Activated CD8-positive, alpha-beta memory T cell treated with anti-CD3 and anti-CD28 coated beads for 36 hours (primary cell): Measurements from ENCODE around the gene PRAMEF14. TPM values are rescaled to one million over a fixed set of nuclear protein-coding genes. Genes with fewer than 3 reads are reported as not detected.
"Not testable (repeated sequence)": the region's sequence is repeated elsewhere in the genome, so short reads cannot be mapped to it uniquely, and the experiment has no call there.

Source experiments
- CTCF ChIA-PET: fragments of 350-600 bp; sonication (Branson Sonifier 250); formaldehyde crosslinking; loops from one replicate; lab custom pipeline; 2021; ENCODE audit warnings: antibody characterized with exemption; lab: Charles Lee
- POLR2A ChIA-PET: fragments of 350-600 bp; sonication (Branson Sonifier 250); formaldehyde crosslinking; loops from one replicate; lab custom pipeline; 2021; ENCODE audit warnings: antibody characterized with exemption; lab: Charles Lee
- total RNA-seq, 2 experiments: library from RNA; stranded (reverse); gene quantifications; one replicate each; pipeline ENCODE4 v1.2.3, GENCODE V29; 2021

PRAMEF14 gene
- total RNA-seq = not detected

- POLR2A ChIA-PET, CTCF ChIA-PET: not testable (repeated sequence)
Observed at GRCh38 chr1:13347034-13347433, at the start of gene PRAMEF14. TSS of gene PRAMEF14 (minus strand) at chr1:13347134. CDS start at chr1:13345314, 1,820 bp downstream.

GRCh38 chr1:13395311-13395710, 48.4 kb upstream of the PRAMEF14 start:
- POLR2A ChIA-PET, CTCF ChIA-PET: not testable (repeated sequence)

- POLR2A ChIA-PET, CTCF ChIA-PET: not testable (repeated sequence)
Observed at GRCh38 chr1:13394761-13395160, 47.8 kb upstream of the PRAMEF14 start.

GRCh38 chr1:13393004-13393403, 46.1 kb upstream of the PRAMEF14 start:
- CTCF ChIA-PET = not testable (repeated sequence)

GRCh38 chr1:13389332-13389731, 42.4 kb upstream of the PRAMEF14 start, which contains the start of gene PRAMEF17:
TSS of gene PRAMEF17 (plus strand) at chr1:13389632. CDS start at chr1:13389658, 26 bp downstream.
- CTCF ChIA-PET = interaction anchor here (0.6 kb wide), 1 partner anchor 166 kb away, joined by 3 read pairs; no protein-coding TSS in a partner anchor

More at GRCh38 chr1:13393004-13393403, 46.1 kb upstream of the PRAMEF14 start:
- POLR2A ChIA-PET = not testable (repeated sequence)

GRCh38 chr1:13380380-13380779, 33.4 kb upstream of the PRAMEF14 start:
- CTCF ChIA-PET, POLR2A ChIA-PET: not testable (repeated sequence)

More at GRCh38 chr1:13389332-13389731, 42.4 kb upstream of the PRAMEF14 start, which contains the start of gene PRAMEF17:
- POLR2A ChIA-PET = not testable (repeated sequence)

- POLR2A ChIA-PET, CTCF ChIA-PET: not testable (repeated sequence)
Observed at GRCh38 chr1:13378983-13379382, 32.0 kb upstream of the PRAMEF14 start.

- CTCF ChIA-PET, POLR2A ChIA-PET: not testable (repeated sequence)
Observed at GRCh38 chr1:13368544-13368943, 21.6 kb upstream of the PRAMEF14 start.

GRCh38 chr1:13366536-13366935, 19.6 kb upstream of the PRAMEF14 start:
- CTCF ChIA-PET, POLR2A ChIA-PET: not testable (repeated sequence)

GRCh38 chr1:13364928-13365327, 18.0 kb upstream of the PRAMEF14 start:
- POLR2A ChIA-PET, CTCF ChIA-PET: not testable (repeated sequence)

GRCh38 chr1:13362364-13362763, 15.4 kb upstream of the PRAMEF14 start:
- CTCF ChIA-PET, POLR2A ChIA-PET: not testable (repeated sequence)

- CTCF ChIA-PET = not testable (repeated sequence)
Observed at GRCh38 chr1:13356774-13357173, 9.8 kb upstream of the PRAMEF14 start.

GRCh38 chr1:13354475-13354874, 7.5 kb upstream of the PRAMEF14 start:
- CTCF ChIA-PET, POLR2A ChIA-PET: not testable (repeated sequence)

More at GRCh38 chr1:13356774-13357173, 9.8 kb upstream of the PRAMEF14 start:
- POLR2A ChIA-PET = not testable (repeated sequence)

GRCh38 chr1:13353476-13353875, 6.5 kb upstream of the PRAMEF14 start:
- CTCF ChIA-PET, POLR2A ChIA-PET: not testable (repeated sequence)

- CTCF ChIA-PET, POLR2A ChIA-PET: not testable (repeated sequence)
Observed at GRCh38 chr1:13342496-13342895, 4.4 kb downstream of the PRAMEF14 start.

- POLR2A ChIA-PET, CTCF ChIA-PET: not testable (repeated sequence)
Observed at GRCh38 chr1:13315281-13315680, 31.7 kb downstream of the PRAMEF14 start, which contains the start of gene PRAMEF15. TSS of gene PRAMEF15 (plus strand) at chr1:13315581. CDS start at chr1:13318408, 2,827 bp downstream.

GRCh38 chr1:13303239-13303638, 43.7 kb downstream of the PRAMEF14 start, which contains the start of gene PRAMEF33:
TSS of gene PRAMEF33 (plus strand) at chr1:13303539. CDS start at chr1:13305955, 2,416 bp downstream.
- CTCF ChIA-PET, POLR2A ChIA-PET: not testable (repeated sequence)

GRCh38 chr1:13302197-13302596, 44.7 kb downstream of the PRAMEF14 start:
- POLR2A ChIA-PET, CTCF ChIA-PET: not testable (repeated sequence)

GRCh38 chr1:13298699-13299098, 48.2 kb downstream of the PRAMEF14 start:
- CTCF ChIA-PET, POLR2A ChIA-PET: not testable (repeated sequence)

- POLR2A ChIA-PET, CTCF ChIA-PET: not testable (repeated sequence)
Observed at GRCh38 chr1:13297216-13297931, 49.6 kb downstream of the PRAMEF14 start.
